NCI-H460 (cell line): ENCODE measurements around the gene SLC39A13. TPM values are rescaled to one million over a fixed set of nuclear protein-coding genes. Genes with fewer than 3 reads are reported as not detected.

Experiments
- DNase-seq: peaks from one replicate; pipeline ENCODE4 v3.0.0-alpha.2; 2016; ENCODE audit warnings: low read depth; ENCODE audit errors: extremely low read depth
- polyA plus RNA-seq: library from polyadenylated mRNA; depleted of rRNA; stranded (reverse); fragments of >200 nt; gene quantifications from 2 replicates; pipeline ENCODE4 v1.2.3, GENCODE V29; 2014; cell fraction: nucleus; rRNA removed
- total RNA-seq: library from RNA; depleted of rRNA; stranded (reverse); fragments of >200 nt; shearing (Covaris generic); gene quantifications from 2 replicates; pipeline ENCODE4 v1.2.3, GENCODE V29; 2014; rRNA removed

SLC39A13 gene
- total RNA-seq = 12.0 and 12.9 TPM in 2 replicates
- polyA plus RNA-seq = 88.5 and 105 TPM in 2 replicates

GRCh38 chr11:47407746-47408590, at the start of gene SLC39A13:
Gene SLC39A13 (plus strand): TSS chr11:47408590. CDS start chr11:47410095, 1,505 bp downstream.
- peak; percentile 86 for DNase-seq

- DNase-seq = no peak
These were observed 49.7 kb upstream of the SLC39A13 start for GRCh38 chr11:47358731-47359051.

- no peak for DNase-seq
These were observed 49.2 kb upstream of the SLC39A13 start for GRCh38 chr11:47359162-47359561.

GRCh38 chr11:47359586-47359985, 48.8 kb upstream of the SLC39A13 start:
- no peak for DNase-seq

GRCh38 chr11:47360341-47360740, 48.0 kb upstream of the SLC39A13 start:
- DNase-seq = no peak

- DNase-seq = no peak
These were observed 47.0 kb upstream of the SLC39A13 start for GRCh38 chr11:47361419-47361818.

GRCh38 chr11:47366020-47366490, 42.3 kb upstream of the SLC39A13 start:
- DNase-seq = no peak

- no peak for DNase-seq
These were observed 38.7 kb upstream of the SLC39A13 start for GRCh38 chr11:47369676-47370075.

- DNase-seq = no peak
These were observed 36.0 kb upstream of the SLC39A13 start for GRCh38 chr11:47372422-47372821.

GRCh38 chr11:47373876-47374719, 34.3 kb upstream of the SLC39A13 start:
- peak; percentile 54 for DNase-seq

GRCh38 chr11:47374720-47375019, 33.7 kb upstream of the SLC39A13 start:
- no peak for DNase-seq

GRCh38 chr11:47375020-47375419, 33.4 kb upstream of the SLC39A13 start:
- DNase-seq = no peak

GRCh38 chr11:47375546-47376085, 32.8 kb upstream of the SLC39A13 start:
- no peak for DNase-seq

GRCh38 chr11:47376107-47376524, 32.3 kb upstream of the SLC39A13 start:
- DNase-seq = no peak

- DNase-seq = no peak
These were observed 31.6 kb upstream of the SLC39A13 start for GRCh38 chr11:47376525-47377371.

GRCh38 chr11:47377571-47378009, 30.8 kb upstream of the SLC39A13 start:
- no peak for DNase-seq

- no peak for DNase-seq
These were observed 30.2 kb upstream of the SLC39A13 start, which contains the start of gene SPI1 for GRCh38 chr11:47378010-47378835. Gene SPI1 (minus strand): TSS chr11:47378547. CDS start chr11:47378353, 194 bp downstream.

- no peak for DNase-seq
These were observed 29.6 kb upstream of the SLC39A13 start for GRCh38 chr11:47378836-47379170.

GRCh38 chr11:47379317-47379716, 29.1 kb upstream of the SLC39A13 start:
- no peak for DNase-seq
